ENCODE results near the gene GRIN2D.

DNA sequence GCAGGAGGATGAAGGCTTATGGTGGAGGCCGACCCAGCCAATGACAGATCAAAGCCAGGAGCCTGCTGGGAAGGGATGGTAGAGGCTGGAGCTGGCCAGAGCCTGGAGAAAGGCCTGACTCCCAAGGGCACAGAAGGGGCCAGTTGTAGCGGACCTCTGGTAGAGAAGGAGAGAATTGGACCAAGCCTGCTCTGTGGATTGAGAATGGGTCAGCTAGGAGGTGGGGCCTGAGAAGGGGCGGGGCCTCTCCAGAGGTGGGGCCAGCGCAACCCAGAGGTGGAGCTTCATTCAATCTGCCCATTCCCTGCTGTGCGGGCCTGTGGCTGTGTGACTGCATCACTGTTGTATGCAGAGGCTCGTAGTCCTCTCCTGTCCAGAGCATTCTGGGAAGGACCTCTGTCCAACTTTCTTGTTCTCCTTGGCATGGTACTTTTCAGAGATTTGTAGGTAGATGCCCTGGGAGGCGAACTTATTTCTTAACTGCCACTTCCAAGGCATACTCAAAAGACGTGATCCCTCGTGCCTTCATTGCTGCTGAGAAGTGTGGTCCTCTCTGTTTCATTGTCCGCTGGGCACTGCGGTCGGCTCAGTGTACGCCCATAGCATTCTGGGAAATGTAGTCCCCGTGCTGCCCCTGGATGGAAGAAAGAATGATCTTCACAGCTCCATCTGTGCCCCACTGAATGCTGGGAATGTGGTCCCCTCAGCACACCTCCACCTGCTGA is 6.7 kb downstream of the GRIN2D start:
- TF ChIP-seq, protein P1, sequence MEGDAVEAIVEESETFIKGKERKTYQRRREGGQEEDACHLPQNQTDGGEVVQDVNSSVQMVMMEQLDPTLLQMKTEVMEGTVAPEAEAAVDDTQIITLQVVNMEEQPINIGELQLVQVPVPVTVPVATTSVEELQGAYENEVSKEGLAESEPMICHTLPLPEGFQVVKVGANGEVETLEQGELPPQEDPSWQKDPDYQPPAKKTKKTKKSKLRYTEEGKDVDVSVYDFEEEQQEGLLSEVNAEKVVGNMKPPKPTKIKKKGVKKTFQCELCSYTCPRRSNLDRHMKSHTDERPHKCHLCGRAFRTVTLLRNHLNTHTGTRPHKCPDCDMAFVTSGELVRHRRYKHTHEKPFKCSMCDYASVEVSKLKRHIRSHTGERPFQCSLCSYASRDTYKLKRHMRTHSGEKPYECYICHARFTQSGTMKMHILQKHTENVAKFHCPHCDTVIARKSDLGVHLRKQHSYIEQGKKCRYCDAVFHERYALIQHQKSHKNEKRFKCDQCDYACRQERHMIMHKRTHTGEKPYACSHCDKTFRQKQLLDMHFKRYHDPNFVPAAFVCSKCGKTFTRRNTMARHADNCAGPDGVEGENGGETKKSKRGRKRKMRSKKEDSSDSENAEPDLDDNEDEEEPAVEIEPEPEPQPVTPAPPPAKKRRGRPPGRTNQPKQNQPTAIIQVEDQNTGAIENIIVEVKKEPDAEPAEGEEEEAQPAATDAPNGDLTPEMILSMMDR (IDR thresholded peaks at IDR 0.05), result no peak
- TF ChIP-seq POLR2A (IDR thresholded peaks at IDR 0.05), result no peak
